Astrocyte of the cerebellum (primary cell): ENCODE results near the gene UBN1.

Experiments
- DNase-seq: peaks from one replicate; pipeline ENCODE4 v3.0.0-alpha.2; 2011; ENCODE audit warnings: low read depth
- H3K4me3 ChIP-seq: 2 replicates; pipeline ENCODE4 v1.5.1; 2011; ENCODE audit warnings: mild to moderate bottlenecking, low read depth, low read length, moderate library complexity
- in situ Hi-C: cut with HindIII; loops from 2 replicates; pipeline ENCODE4 v1.10.0; 2017; ENCODE audit warnings: low sequenced_read_pairs
- TF ChIP-seq, protein P1 (sequence below): IDR thresholded peaks from 2 replicates; pipeline ENCODE4 v1.5.1; 2012; ENCODE audit warnings: low read length, low read depth, moderate library complexity, mild to moderate bottlenecking; ENCODE audit errors: missing control alignments

Gene UBN1

GRCh38 chr16:4904942-4905615 lies 57.8 kb downstream of the UBN1 start:
- no peak for DNase-seq
- TF ChIP-seq, protein P1, sequence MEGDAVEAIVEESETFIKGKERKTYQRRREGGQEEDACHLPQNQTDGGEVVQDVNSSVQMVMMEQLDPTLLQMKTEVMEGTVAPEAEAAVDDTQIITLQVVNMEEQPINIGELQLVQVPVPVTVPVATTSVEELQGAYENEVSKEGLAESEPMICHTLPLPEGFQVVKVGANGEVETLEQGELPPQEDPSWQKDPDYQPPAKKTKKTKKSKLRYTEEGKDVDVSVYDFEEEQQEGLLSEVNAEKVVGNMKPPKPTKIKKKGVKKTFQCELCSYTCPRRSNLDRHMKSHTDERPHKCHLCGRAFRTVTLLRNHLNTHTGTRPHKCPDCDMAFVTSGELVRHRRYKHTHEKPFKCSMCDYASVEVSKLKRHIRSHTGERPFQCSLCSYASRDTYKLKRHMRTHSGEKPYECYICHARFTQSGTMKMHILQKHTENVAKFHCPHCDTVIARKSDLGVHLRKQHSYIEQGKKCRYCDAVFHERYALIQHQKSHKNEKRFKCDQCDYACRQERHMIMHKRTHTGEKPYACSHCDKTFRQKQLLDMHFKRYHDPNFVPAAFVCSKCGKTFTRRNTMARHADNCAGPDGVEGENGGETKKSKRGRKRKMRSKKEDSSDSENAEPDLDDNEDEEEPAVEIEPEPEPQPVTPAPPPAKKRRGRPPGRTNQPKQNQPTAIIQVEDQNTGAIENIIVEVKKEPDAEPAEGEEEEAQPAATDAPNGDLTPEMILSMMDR = no peak
- in situ Hi-C loops = no loop called here
- H3K4me3 ChIP-seq = no peak overlapping the region

GRCh38 chr16:4908854-4909401 lies 61.6 kb downstream of the UBN1 start:
- TF ChIP-seq, protein P1 = no peak
- no peak overlapping the region for H3K4me3 ChIP-seq
- DNase-seq = no peak
- in situ Hi-C loops = no loop called here

DNA sequence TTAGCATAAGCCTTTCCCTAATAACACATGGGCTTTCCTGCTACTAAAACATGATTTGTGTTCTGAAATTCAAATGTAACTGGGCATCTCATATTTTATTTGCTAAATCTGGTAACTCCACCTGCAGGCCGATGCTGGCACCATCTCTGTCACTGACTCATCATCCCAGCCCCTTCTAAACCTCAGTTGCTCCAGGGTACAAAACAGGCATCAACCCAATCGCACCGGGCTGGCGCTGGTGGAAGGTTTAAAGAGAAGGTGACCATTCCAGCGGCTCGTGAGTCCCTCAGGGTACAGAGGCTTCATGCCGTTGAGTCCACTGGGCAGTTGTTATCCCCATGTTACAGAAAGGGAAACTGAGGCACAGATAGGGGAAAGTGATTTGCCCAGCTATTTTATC lies 62.5 kb downstream of the UBN1 start:
- in situ Hi-C loops = loop anchor here (5.0 kb wide), 1 partner anchor 43 kb away; no protein-coding TSS in a partner anchor
- no peak for DNase-seq
- TF ChIP-seq, protein P1 = no peak

GRCh38 chr16:4910828-4911227 lies 63.5 kb downstream of the UBN1 start:
- in situ Hi-C loops = loop anchor here (5.0 kb wide), 1 partner anchor 44 kb away; no protein-coding TSS in a partner anchor
- TF ChIP-seq, protein P1 = no peak
- no peak for DNase-seq
- H3K4me3 ChIP-seq = no peak overlapping the region

More for the DNA sequence above, 62.5 kb downstream of the UBN1 start:
- no peak overlapping the region for H3K4me3 ChIP-seq

GRCh38 chr16:4911970-4912386 lies 64.7 kb downstream of the UBN1 start:
- no peak overlapping the region for H3K4me3 ChIP-seq
- TF ChIP-seq, protein P1 = no peak
- DNase-seq = no peak
- in situ Hi-C loops = loop anchor here (5.0 kb wide), 1 partner anchor 45 kb away; no protein-coding TSS in a partner anchor

GRCh38 chr16:4913130-4913773 lies 66.0 kb downstream of the UBN1 start:
- in situ Hi-C loops = loop anchor here (5.0 kb wide), 1 partner anchor 46 kb away; no protein-coding TSS in a partner anchor
- TF ChIP-seq, protein P1 = no peak
- H3K4me3 ChIP-seq = no peak overlapping the region
- no peak for DNase-seq
